Liver (tissue), 3 donors: ENCODE data around the gene PPP1R16B.
"Not testable (repeated sequence)": the region's sequence is repeated elsewhere in the genome, so short reads cannot be mapped to it uniquely, and the experiment has no call there.

ENCODE experiments used
- ATF3 ChIP-seq: IDR thresholded peaks from 2 replicates; pipeline ENCODE4 v1.6.1; 2016; ENCODE audit warnings: antibody characterized with exemption
- GABPA ChIP-seq, 2 donors: IDR thresholded peaks in 1 of 2; conservative IDR thresholded peaks in 1 of 2; 2 replicates each; pipeline ENCODE4 v1.6.1; 2016; ENCODE audit warnings: antibody characterized with exemption in 2 of 2, mild to moderate bottlenecking in 1 of 2, moderate library complexity in 1 of 2
- RAD21 ChIP-seq, 2 donors: IDR thresholded peaks; 2 replicates each; pipeline ENCODE4 v1.6.1; 2016; ENCODE audit warnings: antibody characterized with exemption in 2 of 2, mild to moderate bottlenecking in 2 of 2
- SP1 ChIP-seq: IDR thresholded peaks from 2 replicates; pipeline ENCODE4 v1.6.1; 2018; ENCODE audit warnings: antibody characterized with exemption, mild to moderate bottlenecking
- TAF1 ChIP-seq: conservative IDR thresholded peaks from 2 replicates; pipeline ENCODE4 v1.6.1; 2016; ENCODE audit warnings: antibody characterized with exemption, mild to moderate bottlenecking
- YY1 ChIP-seq: IDR thresholded peaks from 2 replicates; pipeline ENCODE4 v1.6.1; 2016; ENCODE audit warnings: antibody characterized with exemption, mild to moderate bottlenecking
- TF ChIP-seq, protein P1 (sequence below): fragments of 150-350 bp; IDR thresholded peaks from 2 replicates; pipeline ENCODE4 v1.5.1; 2017; ENCODE audit warnings: improper control_type of control experiment, low read depth, low read length; ENCODE audit not compliant: missing input control
- TF ChIP-seq, protein P2 (sequence below): IDR thresholded peaks from 2 replicates; pipeline ENCODE4 v1.6.1; 2016; ENCODE audit warnings: antibody characterized with exemption
- TF ChIP-seq, protein P3 (sequence below): IDR thresholded peaks from 2 replicates; pipeline ENCODE4 v1.6.1; 2016; ENCODE audit warnings: antibody characterized with exemption
- donor health status: healthy.
- donor health status: healthy.

GRCh38 chr20:38813574-38813962, 8.1 kb downstream of the PPP1R16B start:
- TF ChIP-seq, protein P1, sequence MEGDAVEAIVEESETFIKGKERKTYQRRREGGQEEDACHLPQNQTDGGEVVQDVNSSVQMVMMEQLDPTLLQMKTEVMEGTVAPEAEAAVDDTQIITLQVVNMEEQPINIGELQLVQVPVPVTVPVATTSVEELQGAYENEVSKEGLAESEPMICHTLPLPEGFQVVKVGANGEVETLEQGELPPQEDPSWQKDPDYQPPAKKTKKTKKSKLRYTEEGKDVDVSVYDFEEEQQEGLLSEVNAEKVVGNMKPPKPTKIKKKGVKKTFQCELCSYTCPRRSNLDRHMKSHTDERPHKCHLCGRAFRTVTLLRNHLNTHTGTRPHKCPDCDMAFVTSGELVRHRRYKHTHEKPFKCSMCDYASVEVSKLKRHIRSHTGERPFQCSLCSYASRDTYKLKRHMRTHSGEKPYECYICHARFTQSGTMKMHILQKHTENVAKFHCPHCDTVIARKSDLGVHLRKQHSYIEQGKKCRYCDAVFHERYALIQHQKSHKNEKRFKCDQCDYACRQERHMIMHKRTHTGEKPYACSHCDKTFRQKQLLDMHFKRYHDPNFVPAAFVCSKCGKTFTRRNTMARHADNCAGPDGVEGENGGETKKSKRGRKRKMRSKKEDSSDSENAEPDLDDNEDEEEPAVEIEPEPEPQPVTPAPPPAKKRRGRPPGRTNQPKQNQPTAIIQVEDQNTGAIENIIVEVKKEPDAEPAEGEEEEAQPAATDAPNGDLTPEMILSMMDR, result not testable (repeated sequence)
- TF ChIP-seq TAF1; YY1; RAD21 (IDR thresholded peaks at IDR 0.05); GABPA (IDR thresholded peaks at IDR 0.05 in 1 of 2, conservative IDR thresholded peaks at IDR 0.05 in 1 of 2); SP1; ATF3: not testable (repeated sequence)
- TF ChIP-seq, protein P2, sequence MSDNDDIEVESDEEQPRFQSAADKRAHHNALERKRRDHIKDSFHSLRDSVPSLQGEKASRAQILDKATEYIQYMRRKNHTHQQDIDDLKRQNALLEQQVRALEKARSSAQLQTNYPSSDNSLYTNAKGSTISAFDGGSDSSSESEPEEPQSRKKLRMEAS, result not testable (repeated sequence)
- TF ChIP-seq, protein P3, sequence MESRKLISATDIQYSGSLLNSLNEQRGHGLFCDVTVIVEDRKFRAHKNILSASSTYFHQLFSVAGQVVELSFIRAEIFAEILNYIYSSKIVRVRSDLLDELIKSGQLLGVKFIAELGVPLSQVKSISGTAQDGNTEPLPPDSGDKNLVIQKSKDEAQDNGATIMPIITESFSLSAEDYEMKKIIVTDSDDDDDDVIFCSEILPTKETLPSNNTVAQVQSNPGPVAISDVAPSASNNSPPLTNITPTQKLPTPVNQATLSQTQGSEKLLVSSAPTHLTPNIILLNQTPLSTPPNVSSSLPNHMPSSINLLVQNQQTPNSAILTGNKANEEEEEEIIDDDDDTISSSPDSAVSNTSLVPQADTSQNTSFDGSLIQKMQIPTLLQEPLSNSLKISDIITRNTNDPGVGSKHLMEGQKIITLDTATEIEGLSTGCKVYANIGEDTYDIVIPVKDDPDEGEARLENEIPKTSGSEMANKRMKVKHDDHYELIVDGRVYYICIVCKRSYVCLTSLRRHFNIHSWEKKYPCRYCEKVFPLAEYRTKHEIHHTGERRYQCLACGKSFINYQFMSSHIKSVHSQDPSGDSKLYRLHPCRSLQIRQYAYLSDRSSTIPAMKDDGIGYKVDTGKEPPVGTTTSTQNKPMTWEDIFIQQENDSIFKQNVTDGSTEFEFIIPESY, result not testable (repeated sequence)
